IPS-NIHi7 (cell line): ENCODE results near the gene EGFR.

Experiments
- DNase-seq: peaks from one replicate; pipeline ENCODE4 v3.0.0; 2012; ENCODE audit warnings: mixed read lengths; ENCODE audit errors: extremely low spot score

EGFR gene

GRCh38 chr7:55013851-55014250, 5.0 kb upstream of the EGFR start:
- DNase-seq, result no peak

- no peak for DNase-seq
These were observed 2.6 kb upstream of the EGFR start for GRCh38 chr7:55016061-55016745.

- no peak for DNase-seq
These were observed 2.1 kb upstream of the EGFR start for GRCh38 chr7:55016746-55017090.

- DNase-seq, result no peak
These were observed 976 bp upstream of the EGFR start for GRCh38 chr7:55017841-55018240.

GRCh38 chr7:55019191-55019690, 424 bp downstream of the EGFR start:
- DNase-seq, result peak; percentile 68

GRCh38 chr7:55019691-55020465, 1.1 kb downstream of the EGFR start:
- peak; percentile 62 for DNase-seq

GRCh38 chr7:55020466-55020871, 1.7 kb downstream of the EGFR start:
- DNase-seq, result no peak

GRCh38 chr7:55021053-55021452, 2.2 kb downstream of the EGFR start:
- DNase-seq, result no peak

- no peak for DNase-seq
These were observed 3.5 kb downstream of the EGFR start for GRCh38 chr7:55022002-55022985.

GRCh38 chr7:55023841-55024505, 5.2 kb downstream of the EGFR start:
- DNase-seq, result no peak

GRCh38 chr7:55024776-55025175, 6.0 kb downstream of the EGFR start:
- no peak for DNase-seq

- DNase-seq, result no peak
These were observed 7.4 kb downstream of the EGFR start for GRCh38 chr7:55026086-55026790.

- DNase-seq, result no peak
These were observed 8.2 kb downstream of the EGFR start for GRCh38 chr7:55026867-55027490.

GRCh38 chr7:55028011-55028410, 9.2 kb downstream of the EGFR start:
- DNase-seq, result no peak

- no peak for DNase-seq
These were observed 11.5 kb downstream of the EGFR start for GRCh38 chr7:55030314-55030713.

- DNase-seq, result no peak
These were observed 12.3 kb downstream of the EGFR start for GRCh38 chr7:55031075-55031474.

GRCh38 chr7:55032069-55032699, 13.4 kb downstream of the EGFR start:
- no peak for DNase-seq

- no peak for DNase-seq
These were observed 14.5 kb downstream of the EGFR start for GRCh38 chr7:55033236-55033846.

GRCh38 chr7:55034776-55035175, 16.0 kb downstream of the EGFR start:
- DNase-seq, result no peak
